GM12878 (cell line): ENCODE data around the gene OR4F6. TPM values are rescaled to one million over a fixed set of nuclear protein-coding genes. Genes with fewer than 3 reads are reported as not detected.

Experiments
- ATAC-seq: fragments of 200-7000 bp; cut with Tn5 transposase; 3 replicates; pipeline ENCODE4 v1.9.1; 2020; ENCODE audit warnings: mild to moderate bottlenecking, moderate library complexity
- BruUV-seq: library from RNA; stranded (reverse); fragments of 400-500 nt; replicated peaks from 2 replicates; lab custom pipeline; 2021; lab: Mats Ljungman, UMichigan
- CTCF ChIA-PET: fragments of 300-600 bp; sonication (Branson Sonifier 250); formaldehyde crosslinking; extraction: SDS; loops from one replicate; lab custom pipeline; 2021; ENCODE audit warnings: inconsistent platforms; lab: Yijun Ruan, JAX
- POLR2A ChIA-PET: fragments of 350-600 bp; formaldehyde crosslinking; extraction: SDS; loops from one replicate; lab custom pipeline; 2021; ENCODE audit warnings: inconsistent platforms; lab: Charles Lee
- RAD21 ChIA-PET: fragments of 300-600 bp; sonication (Branson Sonifier 250); formaldehyde crosslinking; loops from one replicate; lab custom pipeline; 2023; ENCODE audit warnings: antibody characterized with exemption; ENCODE audit not compliant: unreplicated experiment; lab: Charles Lee
- SMC1A ChIA-PET: fragments of 300-600 bp; sonication (Branson Sonifier 250); formaldehyde crosslinking; loops from one replicate; lab custom pipeline; 2023; ENCODE audit not compliant: unreplicated experiment, uncharacterized antibody; lab: Charles Lee
- DNase-seq: peaks from one replicate; pipeline ENCODE4 v3.0.0-alpha.2; 2011; ENCODE audit warnings: low read depth, low spot score
- FAIRE-seq: peaks from 3 replicates; lab custom pipeline; 2011; peaks lifted over from hg19 to GRCh38; lab: Jason Lieb, UNC
- H2AFZ ChIP-seq: 2 replicates; pipeline ENCODE4 v1.6.0; 2011; ENCODE audit warnings: low read depth, low read length, control low read depth; ENCODE audit not compliant: control insufficient read depth
- H3K27ac ChIP-seq: 2 replicates; pipeline ENCODE4 v1.5.1; 2011; ENCODE audit warnings: control low read depth; ENCODE audit not compliant: control insufficient read depth, insufficient read depth
- H3K27me3 ChIP-seq, 2 experiments: replicated peaks in 1 of 2; 2 replicates each; pipeline versions ENCODE4 v1.6.0 to v1.6.1; 2011; ENCODE audit warnings: low read length in 1 of 2; ENCODE audit not compliant: control insufficient read depth in 2 of 2, insufficient read depth in 2 of 2
- H3K36me3 ChIP-seq, 2 experiments: 2 replicates each; pipeline ENCODE4 v1.5.1; 2011; ENCODE audit warnings: low read length in 1 of 2; ENCODE audit not compliant: control insufficient read depth in 2 of 2, insufficient read depth in 2 of 2
- H3K4me1 ChIP-seq: 2 replicates; pipeline ENCODE4 v1.6.1; 2011; ENCODE audit warnings: mild to moderate bottlenecking, low read length, moderate library complexity, mixed read lengths; ENCODE audit not compliant: control insufficient read depth, insufficient read depth
- H3K4me2 ChIP-seq: 2 replicates; pipeline ENCODE4 v1.6.0; 2011; ENCODE audit warnings: control low read depth; ENCODE audit not compliant: control insufficient read depth, insufficient read depth
- H3K4me3 ChIP-seq: fragments of 200-600 bp; sonication (generic); 2 replicates; pipeline ENCODE4 v1.5.1; 2016
- H3K79me2 ChIP-seq: 2 replicates; pipeline ENCODE4 v1.6.0; 2011; ENCODE audit warnings: low read length; ENCODE audit not compliant: control insufficient read depth, insufficient read depth
- H3K9ac ChIP-seq: 2 replicates; pipeline ENCODE4 v1.8.0; 2011; ENCODE audit warnings: low read length, control low read depth, mixed read lengths; ENCODE audit not compliant: control insufficient read depth, insufficient read depth
- H3K9me3 ChIP-seq: replicated peaks from 3 replicates; pipeline ENCODE4 v1.5.1; 2011; ENCODE audit warnings: mild to moderate bottlenecking, low read length; ENCODE audit not compliant: control insufficient read depth, insufficient read depth
- H4K20me1 ChIP-seq: 2 replicates; pipeline ENCODE4 v1.6.0; 2011; ENCODE audit not compliant: control insufficient read depth, insufficient read depth
- BCL3 ChIP-seq: IDR thresholded peaks from 2 replicates; pipeline ENCODE4 v1.6.1; 2011; ENCODE audit warnings: borderline replicate concordance, low read depth, mild to moderate bottlenecking, moderate library complexity, low read length; ENCODE audit not compliant: insufficient read depth, poor library complexity, severe bottlenecking
- CTCF ChIP-seq, 3 experiments: IDR thresholded peaks in 2 of 3; conservative IDR thresholded peaks in 1 of 3; 2 replicates each; pipeline ENCODE4 v1.5.1; 2011; ENCODE audit warnings: low read depth in 3 of 3, low read length in 3 of 3, mild to moderate bottlenecking in 3 of 3, control low read depth in 2 of 3, moderate library complexity in 2 of 3, inconsistent platforms in 1 of 3, mixed read lengths in 1 of 3; ENCODE audit not compliant: control insufficient read depth in 2 of 3, insufficient read depth in 1 of 3; ENCODE audit errors: extremely low read depth in 1 of 3
- IKZF1 ChIP-seq: fragments of 450-650 bp; conservative IDR thresholded peaks from 2 replicates; pipeline ENCODE4 v1.6.1; 2017; ENCODE audit warnings: antibody characterized with exemption, mild to moderate bottlenecking
- IRF4 ChIP-seq: IDR thresholded peaks from 2 replicates; pipeline ENCODE4 v1.6.1; 2011; ENCODE audit warnings: low read depth, low read length
- MXI1 ChIP-seq: fragments of 150-350 bp; IDR thresholded peaks from 2 replicates; pipeline ENCODE4 v1.6.1; 2011; ENCODE audit warnings: low read depth, mild to moderate bottlenecking, inconsistent platforms, low read length, improper control_type of control experiment
- SP1 ChIP-seq: IDR thresholded peaks from one replicate; pipeline ENCODE4 v1.6.1; 2011; ENCODE audit warnings: low read depth, low read length
- SREBF2 ChIP-seq: IDR thresholded peaks from 2 replicates; pipeline ENCODE4 v1.6.1; 2012; ENCODE audit warnings: mild to moderate bottlenecking, low read length
- STAT3 ChIP-seq: IDR thresholded peaks from 2 replicates; pipeline ENCODE4 v1.6.1; 2011; ENCODE audit warnings: low read depth, low read length, improper control_type of control experiment
- TBL1XR1 ChIP-seq: IDR thresholded peaks from 2 replicates; pipeline ENCODE4 v1.6.1; 2012; ENCODE audit warnings: low read depth, low read length, improper control_type of control experiment
- ZBED1 ChIP-seq: IDR thresholded peaks from 2 replicates; pipeline ENCODE4 v1.6.1; 2016; ENCODE audit warnings: borderline replicate concordance
- WGBS: methylation state at CpG from one replicate; pipeline ENCODE4 v1.1.6; 2016; ENCODE audit warnings: low lambda C conversion rate; ENCODE audit not compliant: insufficient replicate concordance, insufficient coverage; ENCODE audit errors: missing lambda C conversion rate; 5-methylcytosine and 5-hydroxymethylcytosine counted together
- in situ Hi-C: fragments of 300-500 bp; cut with MboI; formaldehyde crosslinking; loops from 9 replicates; pipeline ENCODE4 v1.14.3; 2018; ENCODE audit warnings: mixed read lengths
- intact Hi-C: fragments of 100-400 bp; cut with micrococcal nuclease; formaldehyde crosslinking; loops from one replicate; pipeline ENCODE4 v1.14.2; 2022; ENCODE audit not compliant: unreplicated experiment
- polyA plus RNA-seq, 11 experiments: library from polyadenylated mRNA; depleted of rRNA in 4 of 11; unstranded in 6 of 11; stranded (reverse) in 5 of 11; fragments of >200 nt; fragmentation: Nextera tagmentation in 4 of 11; fragmentation: Illumina TruSeq in 1 of 11; extraction: Ambion mirVana in 4 of 11; extraction: Trizol in 1 of 11; gene quantifications; 1 replicate in 1 of 11; 2 replicates in 10 of 11; pipeline versions ENCODE4 v1.2.1 to v1.2.3, GENCODE V29; 2011 to 2016; ENCODE audit warnings: inconsistent platforms in 2 of 11, missing spikeins in 2 of 11, low read depth in 1 of 11
- total RNA-seq, 4 experiments: library from RNA; depleted of rRNA in 3 of 4; stranded (reverse); fragments of >200 nt in 3 of 4; fragmentation: Illumina TruSeq in 1 of 4; extraction: Trizol in 1 of 4; gene quantifications; 2 replicates each; pipeline versions ENCODE4 v1.2.1 to v1.2.3, GENCODE V29; 2013 to 2021

OR4F6 gene
- total and polyA plus RNA-seq, 10 of the 15 experiments (the other 5 are each of a cell fraction or from before 2014, with no cell fraction given): not detected

DNA sequence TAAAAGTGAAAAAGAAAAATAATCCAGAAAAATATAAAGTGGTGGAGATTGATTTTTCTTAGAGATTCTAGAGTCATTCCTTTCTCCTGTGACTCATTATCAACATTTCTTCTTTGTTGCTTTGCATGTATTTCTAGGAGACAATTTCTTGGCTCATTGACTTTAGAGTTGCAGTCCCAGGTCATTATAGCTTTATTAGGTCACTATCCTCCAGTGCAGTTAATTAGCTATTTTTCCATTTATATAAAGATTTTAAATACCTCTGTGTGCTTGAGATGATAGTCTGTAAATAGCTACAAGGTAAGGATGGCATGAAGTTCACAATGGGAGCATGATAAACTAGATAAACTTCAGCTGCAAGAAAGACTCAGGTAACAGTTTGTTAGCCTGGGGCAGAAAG is 8.6 kb downstream of the OR4F6 start, which contains the start of gene OR4F15:
OR4F15 (plus strand) TSS at position 301 of the 400 bp plus-strand sequence. CDS start 5,985 bp downstream, outside the sequence.
- in situ Hi-C loops: no loop called here
- POLR2A ChIA-PET: no interaction called here
- no peak for TF ChIP-seq MXI1

DNA sequence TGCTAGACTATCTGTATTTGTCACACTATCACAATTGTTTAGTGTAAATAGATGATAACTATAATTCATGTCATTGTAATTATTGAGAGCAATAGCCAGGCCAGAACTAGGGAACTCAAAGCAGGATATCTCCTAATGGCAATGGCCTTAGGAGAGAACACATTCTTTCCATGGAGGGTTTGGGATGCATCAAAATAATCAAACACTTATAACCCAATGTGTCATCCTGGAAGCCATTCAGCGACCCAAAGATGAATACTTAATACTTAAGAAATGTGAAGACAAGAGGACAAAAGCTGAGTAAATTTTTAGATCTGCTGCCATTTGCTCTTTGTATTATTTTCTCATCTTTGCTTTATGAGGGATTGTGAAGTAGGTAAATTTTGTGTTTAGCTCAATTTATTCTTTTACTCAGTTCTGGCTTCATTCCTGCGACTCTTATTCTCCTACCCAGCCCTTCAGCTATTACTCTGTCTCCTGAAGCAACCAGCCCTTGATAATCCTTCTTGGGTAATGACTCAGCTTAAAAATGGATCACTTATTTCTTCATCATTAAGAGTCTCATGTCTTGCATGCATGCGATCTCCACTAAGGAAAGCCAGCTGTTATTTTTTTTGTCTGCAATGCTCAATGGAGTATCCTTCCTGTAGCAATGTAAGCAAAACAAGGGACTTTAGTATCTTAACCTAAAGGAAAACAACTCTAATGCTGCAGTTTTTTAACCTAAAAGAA is 10.7 kb downstream of the OR4F6 start:
- Histone ChIP-seq H3K9ac (no peak overlapping the region), H3K4me1 (no peaks in the 10 kb centered on the region), H3K27me3 (no peaks in the 10 kb centered on the region), H4K20me1 (no peaks in the 10 kb centered on the region), H2AFZ (no peak overlapping the region), H3K79me2 (no peaks in the 10 kb centered on the region), H3K9me3 (no peaks in the 10 kb centered on the region), H3K4me2 (no peak overlapping the region), H3K36me3 (no peaks in the 10 kb centered on the region), H3K4me3 (no peak overlapping the region), H3K27ac (no peak overlapping the region)
- ChIA-PET SMC1A (interaction anchor here (1.0 to 1.4 kb wide), 3 partner anchors 14 to 16 kb away, joined by 3 read pairs; no protein-coding TSS in a partner anchor), RAD21 (no interaction called here), POLR2A (no interaction called here), CTCF (interaction anchor here (0.7 kb wide), 1 partner anchor 97 kb away, joined by 3 read pairs; no protein-coding TSS in a partner anchor)
- ATAC-seq: no peak
- no TSS peak for BruUV-seq
- intact Hi-C loops (no loop called here), in situ Hi-C loops (no loop called here)
- no peak for TF ChIP-seq CTCF (IDR thresholded peaks at IDR 0.05 in 2 of 3, conservative IDR thresholded peaks at IDR 0.05 in 1 of 3; ENCODE audit: control insufficient read depth in 2 of 3, extremely low read depth in 1 of 3, insufficient read depth in 1 of 3, low read depth in 3 of 3, low read length in 3 of 3)
- TF ChIP-seq STAT3: no peak
- TF ChIP-seq IRF4: no peak
- no peak for TF ChIP-seq IKZF1
- no peak for TF ChIP-seq BCL3
- TF ChIP-seq ZBED1: no peak
- TF ChIP-seq TBL1XR1: no peak
- TF ChIP-seq SP1: no peak
- no peak for TF ChIP-seq SREBF2
- no peak for FAIRE-seq
- 47% methylated on average over 3 of the region's 3 CpGs for WGBS
- no peak for DNase-seq

More for the DNA sequence above, 8.6 kb downstream of the OR4F6 start, which contains the start of gene OR4F15:
- Histone ChIP-seq H2AFZ (no peak within 1 kb of the TSS), H3K9me3 (no peaks in the 10 kb centered on the region), H3K4me1 (no peaks in the 10 kb centered on the region), H3K36me3 (no peaks in the 10 kb centered on the region), H4K20me1 (no peaks in the 10 kb centered on the region), H3K4me2 (no peak within 1 kb of the TSS), H3K79me2 (no peaks in the 10 kb centered on the region), H3K27me3 (no peaks in the 10 kb centered on the region), H3K27ac (no peak within 1 kb of the TSS), H3K9ac (no peak within 1 kb of the TSS), H3K4me3 (no peak within 1 kb of the TSS)
- ChIA-PET RAD21 (no interaction called here), CTCF (no interaction called here), SMC1A (no interaction called here)
- ATAC-seq: no peak
- BruUV-seq: no TSS peak
- no peak for FAIRE-seq
- DNase-seq: no peak
- intact Hi-C loops: no loop called here
